Activated T-helper 1 cell treated with anti-CD3 and anti-CD28 coated beads, Interleukin-12 subunit alpha, Interleukin-12 subunit beta, Interleukin-2, Interleukin-4 antibody, amounts not matched to agents 30 ng/mL and 10 ng/mL and 1 ng/mL, durations not matched to agents 14 hours and 24 hours and 36 hours (primary cell): Measurements from ENCODE around the gene FBLN7. TPM values are rescaled to one million over a fixed set of nuclear protein-coding genes. Genes with fewer than 3 reads are reported as not detected.

Experiments
- DNase-seq: peaks from one replicate; pipeline ENCODE4 v3.0.0; 2021; ENCODE audit warnings: low spot score
- H3K27ac Mint-ChIP-seq: one replicate; pipeline ENCODE4 v1.8.0; 2021; ENCODE audit warnings: mild to moderate bottlenecking, mixed read lengths
- H3K27me3 Mint-ChIP-seq: one replicate; pipeline ENCODE4 v1.8.0; 2022; ENCODE audit warnings: mild to moderate bottlenecking, moderate library complexity, mixed read lengths; ENCODE audit not compliant: insufficient read depth
- H3K36me3 Mint-ChIP-seq: one replicate; pipeline ENCODE4 v1.8.0; 2021; ENCODE audit warnings: low read depth, mixed read lengths
- H3K4me1 Mint-ChIP-seq: one replicate; pipeline ENCODE4 v1.8.0; 2021; ENCODE audit warnings: low read depth, mixed read lengths
- H3K4me3 Mint-ChIP-seq: one replicate; pipeline ENCODE4 v1.8.0; 2021; ENCODE audit warnings: mild to moderate bottlenecking, moderate library complexity, mixed read lengths
- H3K9me3 Mint-ChIP-seq: one replicate; pipeline ENCODE4 v1.8.0; 2021; ENCODE audit warnings: mixed read lengths
- intact Hi-C: fragments of 100-400 bp; cut with micrococcal nuclease; formaldehyde crosslinking; loops from one replicate; pipeline ENCODE4 v1.15.1; 2024
- total RNA-seq: library from RNA; stranded (reverse); gene quantifications from 2 replicates; pipeline ENCODE4 v1.2.3, GENCODE V29; 2022

Gene FBLN7
- total RNA-seq, 1 donor from 2014 or later: 26.4 TPM

- Mint-ChIP-seq H3K27ac (no peak overlapping the region), H3K36me3 (no peaks in the 10 kb centered on the region), H3K9me3 (no peaks in the 10 kb centered on the region), H3K4me3 (no peak overlapping the region), H3K27me3 (peaks cover 7% of the 10 kb centered on the region), H3K4me1 (peaks cover 5% of the 10 kb centered on the region)
- intact Hi-C loops: no loop called here
- no peak for DNase-seq
These were observed 9.4 kb downstream of the FBLN7 start for GRCh38 chr2:112147382-112148168.

GRCh38 chr2:112148477-112148876 is 10.3 kb downstream of the FBLN7 start:
- Mint-ChIP-seq H3K36me3 (no peaks in the 10 kb centered on the region), H3K27me3 (peaks cover 7% of the 10 kb centered on the region), H3K27ac (no peak overlapping the region), H3K4me1 (peaks cover 9% of the 10 kb centered on the region), H3K4me3 (no peak overlapping the region), H3K9me3 (no peaks in the 10 kb centered on the region)
- no peak for DNase-seq
- intact Hi-C loops: no loop called here

GRCh38 chr2:112149194-112149593 is 11.0 kb downstream of the FBLN7 start:
- no peak for DNase-seq
- peaks cover 13% of the 10 kb centered on the region for H3K4me1 Mint-ChIP-seq
- no peaks in the 10 kb centered on the region for H3K9me3 Mint-ChIP-seq
- H3K27ac Mint-ChIP-seq: no peak overlapping the region
- H3K36me3 Mint-ChIP-seq: no peaks in the 10 kb centered on the region
- intact Hi-C loops: no loop called here
- H3K27me3 Mint-ChIP-seq: peaks cover 5% of the 10 kb centered on the region
- H3K4me3 Mint-ChIP-seq: no peak overlapping the region

GRCh38 chr2:112149866-112150435 is 11.8 kb downstream of the FBLN7 start:
- DNase-seq: no peak
- Mint-ChIP-seq H3K36me3 (no peaks in the 10 kb centered on the region), H3K4me3 (no peak overlapping the region), H3K27ac (no peak overlapping the region), H3K27me3 (peaks cover 6% of the 10 kb centered on the region), H3K9me3 (no peaks in the 10 kb centered on the region), H3K4me1 (peaks cover 20% of the 10 kb centered on the region)
- intact Hi-C loops: no loop called here

- DNase-seq: no peak
- Mint-ChIP-seq H3K4me3 (no peak overlapping the region), H3K36me3 (no peaks in the 10 kb centered on the region), H3K27me3 (peaks cover 6% of the 10 kb centered on the region), H3K4me1 (peaks cover 25% of the 10 kb centered on the region), H3K27ac (no peak overlapping the region), H3K9me3 (no peaks in the 10 kb centered on the region)
- intact Hi-C loops: no loop called here
These were observed 12.3 kb downstream of the FBLN7 start for GRCh38 chr2:112150447-112150846.

- no peaks in the 10 kb centered on the region for H3K9me3 Mint-ChIP-seq
- H3K27me3 Mint-ChIP-seq: peaks cover 6% of the 10 kb centered on the region
- intact Hi-C loops: no loop called here
- no peak for DNase-seq
- no peaks in the 10 kb centered on the region for H3K36me3 Mint-ChIP-seq
- no peak overlapping the region for H3K27ac Mint-ChIP-seq
- no peak overlapping the region for H3K4me3 Mint-ChIP-seq
- peaks cover 29% of the 10 kb centered on the region for H3K4me1 Mint-ChIP-seq
These were observed 12.7 kb downstream of the FBLN7 start for GRCh38 chr2:112150851-112151250.

- Mint-ChIP-seq H3K4me1 (peaks cover 34% of the 10 kb centered on the region), H3K36me3 (no peaks in the 10 kb centered on the region), H3K4me3 (no peak overlapping the region), H3K27ac (no peak overlapping the region), H3K9me3 (no peaks in the 10 kb centered on the region), H3K27me3 (peaks cover 6% of the 10 kb centered on the region)
- no peak for DNase-seq
- intact Hi-C loops: no loop called here
These were observed 13.1 kb downstream of the FBLN7 start for GRCh38 chr2:112151271-112151670.

- intact Hi-C loops: no loop called here
These were observed 13.7 kb downstream of the FBLN7 start for GRCh38 chr2:112151701-112152440.

GRCh38 chr2:112152476-112153178 is 14.4 kb downstream of the FBLN7 start:
- H3K27ac Mint-ChIP-seq: no peak overlapping the region
- peaks cover 3% of the 10 kb centered on the region for H3K27me3 Mint-ChIP-seq
- H3K4me3 Mint-ChIP-seq: no peak overlapping the region
- H3K4me1 Mint-ChIP-seq: peaks cover 45% of the 10 kb centered on the region
- H3K9me3 Mint-ChIP-seq: no peaks in the 10 kb centered on the region
- intact Hi-C loops: no loop called here
- H3K36me3 Mint-ChIP-seq: no peaks in the 10 kb centered on the region
- no peak for DNase-seq

More at GRCh38 chr2:112151701-112152440, 13.7 kb downstream of the FBLN7 start:
- Mint-ChIP-seq H3K27me3 (peaks cover 4% of the 10 kb centered on the region), H3K36me3 (no peaks in the 10 kb centered on the region), H3K4me3 (no peak overlapping the region), H3K4me1 (peaks cover 40% of the 10 kb centered on the region), H3K27ac (no peak overlapping the region), H3K9me3 (no peaks in the 10 kb centered on the region)
- no peak for DNase-seq

GRCh38 chr2:112153179-112153490 is 14.9 kb downstream of the FBLN7 start:
- no peak overlapping the region for H3K27ac Mint-ChIP-seq
- intact Hi-C loops: no loop called here
- H3K36me3 Mint-ChIP-seq: no peaks in the 10 kb centered on the region
- peaks cover 45% of the 10 kb centered on the region for H3K4me1 Mint-ChIP-seq
- DNase-seq: no peak
- no peaks in the 10 kb centered on the region for H3K9me3 Mint-ChIP-seq
- no peak overlapping the region for H3K4me3 Mint-ChIP-seq
- peaks cover 3% of the 10 kb centered on the region for H3K27me3 Mint-ChIP-seq

GRCh38 chr2:112153501-112153900 is 15.3 kb downstream of the FBLN7 start:
- no peak for DNase-seq
- intact Hi-C loops: no loop called here
- no peak overlapping the region for H3K4me3 Mint-ChIP-seq
- peaks cover 45% of the 10 kb centered on the region for H3K4me1 Mint-ChIP-seq
- H3K9me3 Mint-ChIP-seq: no peaks in the 10 kb centered on the region
- peaks cover 3% of the 10 kb centered on the region for H3K27me3 Mint-ChIP-seq
- H3K27ac Mint-ChIP-seq: no peak overlapping the region
- no peaks in the 10 kb centered on the region for H3K36me3 Mint-ChIP-seq

GRCh38 chr2:112154246-112155117 is 16.3 kb downstream of the FBLN7 start:
- intact Hi-C loops: no loop called here
- Mint-ChIP-seq H3K36me3 (no peaks in the 10 kb centered on the region), H3K27ac (no peak overlapping the region), H3K27me3 (peaks cover 3% of the 10 kb centered on the region), H3K9me3 (no peaks in the 10 kb centered on the region), H3K4me1 (peaks cover 46% of the 10 kb centered on the region), H3K4me3 (no peak overlapping the region)
- no peak for DNase-seq
